Endothelial cell of umbilical vein (primary cell): ENCODE results near the gene AMDHD2. TPM values are rescaled to one million over a fixed set of nuclear protein-coding genes. Genes with fewer than 3 reads are reported as not detected.

Source experiments
- BruUV-seq: library from RNA; stranded (reverse); fragments of 400-500 nt; replicated peaks from 2 replicates; lab custom pipeline; 2021; lab: Mats Ljungman, UMichigan
- CTCF ChIA-PET: fragments of 300-600, 350-600 bp; sonication (Branson Sonifier 250); formaldehyde crosslinking; loops from one replicate; lab custom pipeline; 2021; ENCODE audit warnings: antibody characterized with exemption, inconsistent platforms; lab: Charles Lee
- POLR2A ChIA-PET: fragments of 300-600, 350-600 bp; sonication (Branson Sonifier 250); formaldehyde crosslinking; loops from one replicate; lab custom pipeline; 2021; ENCODE audit warnings: antibody characterized with exemption, inconsistent platforms; lab: Charles Lee
- DNase-seq: peaks from one replicate; pipeline ENCODE4 v3.0.0-alpha.2; 2011; ENCODE audit warnings: low read depth, low spot score
- FAIRE-seq: peaks from 2 replicates; lab custom pipeline; 2011; peaks lifted over from hg19 to GRCh38; lab: Jason Lieb, UNC
- H2AFZ ChIP-seq: 2 replicates; pipeline ENCODE4 v1.6.0; 2012; ENCODE audit warnings: low read depth, low read length, control low read depth, inconsistent platforms
- H3K27ac ChIP-seq: 2 replicates; pipeline ENCODE4 v1.5.1; 2011; ENCODE audit warnings: low read depth, mild to moderate bottlenecking, control low read depth, low read length, moderate library complexity; ENCODE audit not compliant: insufficient read depth
- H3K27me3 ChIP-seq, 2 experiments: 2 replicates each; pipeline versions ENCODE4 v1.6.0 to v1.6.1; 2011; ENCODE audit warnings: low read length in 2 of 2, mixed read lengths in 1 of 2; ENCODE audit not compliant: control insufficient read depth in 2 of 2, insufficient read depth in 2 of 2
- H3K36me3 ChIP-seq, 2 experiments: 2 replicates in 1 of 2; 3 replicates in 1 of 2; pipeline ENCODE4 v1.5.1; 2011; ENCODE audit warnings: low read length in 2 of 2, mild to moderate bottlenecking in 1 of 2, moderate library complexity in 1 of 2; ENCODE audit not compliant: control insufficient read depth in 2 of 2, insufficient read depth in 2 of 2; ENCODE audit errors: extremely low read depth in 1 of 2
- H3K4me1 ChIP-seq: 3 replicates; pipeline ENCODE4 v1.5.1; 2011; ENCODE audit warnings: mild to moderate bottlenecking, low read length; ENCODE audit not compliant: control insufficient read depth, insufficient read depth; ENCODE audit errors: extremely low read depth
- H3K4me2 ChIP-seq: 2 replicates; pipeline ENCODE4 v1.6.1; 2011; ENCODE audit warnings: low read length, control low read depth, mixed read lengths; ENCODE audit not compliant: insufficient read depth
- H3K4me3 ChIP-seq, 3 experiments: fragments of 200-600 bp in 1 of 3; sonication (generic), shearing (Covaris generic) in 1 of 3; replicated peaks in 1 of 3; 2 replicates each; pipeline ENCODE4 v1.5.1; 2011 to 2016; ENCODE audit warnings: control low read depth in 3 of 3, low read length in 3 of 3, mild to moderate bottlenecking in 2 of 3, inconsistent platforms in 1 of 3, low read depth in 1 of 3, moderate library complexity in 1 of 3; ENCODE audit not compliant: insufficient read depth in 1 of 3
- H3K79me2 ChIP-seq: 2 replicates; pipeline ENCODE4 v1.6.0; 2012; ENCODE audit warnings: low read length, inconsistent platforms; ENCODE audit not compliant: control insufficient read depth, insufficient read depth
- H3K9ac ChIP-seq: replicated peaks from 2 replicates; pipeline ENCODE3; 2011; ENCODE audit warnings: low read length, control low read depth; ENCODE audit not compliant: insufficient read depth; ENCODE audit errors: extremely low read depth
- H3K9me1 ChIP-seq: replicated peaks from 3 replicates; pipeline ENCODE4 v1.6.0; 2011; ENCODE audit warnings: mild to moderate bottlenecking, low read length; ENCODE audit not compliant: control insufficient read depth, insufficient read depth; ENCODE audit errors: extremely low read depth
- H3K9me3 ChIP-seq: replicated peaks from 2 replicates; pipeline ENCODE4 v1.5.1; 2012; ENCODE audit warnings: low read length, inconsistent platforms; ENCODE audit not compliant: control insufficient read depth, insufficient read depth
- H4K20me1 ChIP-seq: replicated peaks from 2 replicates; pipeline ENCODE3; 2011; ENCODE audit warnings: mild to moderate bottlenecking, low read length; ENCODE audit not compliant: control insufficient read depth, insufficient read depth; ENCODE audit errors: extremely low read depth
- CTCF ChIP-seq, 2 donors: IDR thresholded peaks; 1 replicate in 1 of 2; 2 replicates in 1 of 2; pipeline ENCODE4 v1.5.1; 2011; ENCODE audit warnings: low read length in 2 of 2, mild to moderate bottlenecking in 2 of 2, moderate library complexity in 2 of 2, control low read depth in 1 of 2, inconsistent platforms in 1 of 2, low read depth in 1 of 2; ENCODE audit not compliant: insufficient read depth in 1 of 2; ENCODE audit errors: extremely low read depth in 1 of 2
- EZH2 ChIP-seq: IDR thresholded peaks from 2 replicates; pipeline ENCODE4 v1.6.1; 2012; ENCODE audit warnings: borderline replicate concordance, low read depth, mild to moderate bottlenecking, moderate library complexity, low read length, inconsistent platforms; ENCODE audit not compliant: severe bottlenecking
- MAX ChIP-seq: IDR thresholded peaks from 2 replicates; pipeline ENCODE4 v1.6.1; 2011; ENCODE audit not compliant: insufficient read depth, insufficient read length
- POLR2AphosphoS5 ChIP-seq: IDR thresholded peaks from 2 replicates; pipeline ENCODE4 v1.6.1; 2012; ENCODE audit warnings: low read depth, mild to moderate bottlenecking, control low read depth, low read length, moderate library complexity; ENCODE audit not compliant: insufficient read depth
- dilution Hi-C: fragments of 300-500 bp; cut with MboI; formaldehyde crosslinking; loops from one replicate; pipeline ENCODE4 v1.15.0; 2019; ENCODE audit warnings: low sequenced_read_pairs; ENCODE audit not compliant: extremely low pct_ligation_motif_present
- intact Hi-C: fragments of 100-400 bp; cut with micrococcal nuclease; formaldehyde crosslinking; loops from one replicate; pipeline ENCODE4 v1.10.0; 2022
- polyA plus RNA-seq, 4 experiments: library from polyadenylated mRNA; depleted of rRNA in 3 of 4; stranded (reverse) in 3 of 4; unstranded in 1 of 4; fragments of >200 nt; gene quantifications; 2 replicates each; pipeline versions ENCODE4 v1.2.1 to v1.2.3, GENCODE V29; 2011 to 2012; ENCODE audit warnings: missing spikeins in 1 of 4
- total RNA-seq: library from RNA; stranded (reverse); gene quantifications from 2 replicates; pipeline ENCODE4 v1.2.3, GENCODE V29; 2021

The AMDHD2 gene
- total and polyA plus RNA-seq, 2 donors (not counting 3 experiments of a cell fraction or from before 2014, with no cell fraction given), result 39.4 to 59.5 TPM

- DNase-seq (no peak), FAIRE-seq (no peak)
- no peaks in the 10 kb centered on the region for H3K79me2 ChIP-seq
- H3K9me1 ChIP-seq, result no peaks in the 10 kb centered on the region
- no peak for TF ChIP-seq POLR2AphosphoS5
- no peak for TF ChIP-seq MAX
- no peak overlapping the region for H3K9ac ChIP-seq
- no peak overlapping the region for H3K4me2 ChIP-seq
- dilution Hi-C loops, result no loop called here
- no peak overlapping the region for H3K27ac ChIP-seq
- H2AFZ ChIP-seq, result no peak overlapping the region
- no peak overlapping the region for H3K4me3 ChIP-seq
- BruUV-seq, result no TSS peak
- ChIA-PET CTCF (interaction anchor here (0.5 to 2.7 kb wide), 20 partner anchors 9 to 306 kb away, joined by 3 to 25 read pairs (median 8); partner anchors contain the start of genes ABCA3, CCNF, ECI1 and NTN3), POLR2A (no interaction called here)
- peaks cover 0 to 16% of the 10 kb centered on the region in 2 experiments for H3K36me3 ChIP-seq
- no peaks in the 10 kb centered on the region for H3K4me1 ChIP-seq
- no peaks in the 10 kb centered on the region for H4K20me1 ChIP-seq
- no peaks in the 10 kb centered on the region for H3K27me3 ChIP-seq
- no peaks in the 10 kb centered on the region for H3K9me3 ChIP-seq
- intact Hi-C loops, result loop anchor here (2.0 kb wide), 2 partner anchors 26 to 232 kb away; partner anchors contain the start of genes RNPS1 and TBC1D24
Observed at GRCh38 chr16:2500430-2500917, 19.7 kb upstream of the AMDHD2 start.

DNA sequence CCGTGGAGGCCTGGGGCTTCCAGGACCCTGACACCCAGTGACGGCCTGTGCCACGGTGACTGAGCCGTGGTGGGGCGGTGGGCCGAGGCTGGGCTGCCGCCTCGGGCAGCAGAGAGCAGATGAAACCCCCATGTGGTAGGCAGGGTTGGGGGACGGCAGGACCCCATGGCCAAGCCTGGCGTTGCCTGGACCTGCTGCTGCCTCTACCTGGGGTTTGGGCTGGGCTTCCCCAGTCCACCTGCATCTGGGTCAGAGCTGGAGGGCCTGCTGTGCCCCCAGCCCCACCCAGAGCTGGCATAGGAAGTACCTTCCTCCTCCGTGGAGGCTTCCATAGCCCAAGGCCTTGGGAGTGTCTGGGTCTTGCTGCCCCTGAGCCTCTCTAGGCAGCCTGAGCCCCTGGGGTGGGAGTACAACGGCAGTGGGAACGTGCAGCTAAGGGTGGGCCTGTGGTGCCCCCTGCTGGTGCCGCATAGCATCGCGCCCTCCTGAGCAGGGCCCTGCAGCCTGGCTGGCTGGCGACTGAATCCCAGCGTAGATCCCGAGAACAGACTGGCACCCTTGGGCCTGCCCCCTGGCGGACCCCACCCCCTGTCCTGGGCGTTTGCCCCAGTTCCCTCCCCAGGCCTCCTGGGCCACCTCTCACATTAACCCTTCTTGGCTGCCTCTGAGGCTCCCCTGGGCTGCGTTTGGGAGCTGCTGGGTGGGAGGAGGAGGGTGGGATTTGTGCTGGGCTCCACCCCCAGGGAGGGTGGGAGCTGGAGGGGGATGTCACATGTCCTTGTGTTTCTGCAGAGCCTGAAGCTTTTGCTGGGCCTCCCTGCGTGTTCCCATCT lies 19.0 kb upstream of the AMDHD2 start:
- no peak overlapping the region for H3K27ac ChIP-seq
- no peak overlapping the region for H2AFZ ChIP-seq
- dilution Hi-C loops (no loop called here), intact Hi-C loops (loop anchor here (1.0 to 2.0 kb wide), 5 partner anchors 26 to 232 kb away; partner anchors contain the start of genes ABCA3, CCNF, RNPS1 and TBC1D24)
- no peak overlapping the region for H3K9ac ChIP-seq
- H3K9me1 ChIP-seq, result no peaks in the 10 kb centered on the region
- POLR2A ChIA-PET, result no interaction called here
- CTCF ChIA-PET, result interaction anchor here (0.5 to 2.7 kb wide), 28 partner anchors 9 to 822 kb away, joined by 3 to 25 read pairs (median 6); partner anchors contain the start of genes ABCA3, CCNF, ECI1 and NTN3
- no peaks in the 10 kb centered on the region for H4K20me1 ChIP-seq
- peak; percentile 84 for DNase-seq
- no peaks in the 10 kb centered on the region for H3K79me2 ChIP-seq
- no peaks in the 10 kb centered on the region for H3K9me3 ChIP-seq
- BruUV-seq, result no TSS peak
- peaks cover 0 to 15% of the 10 kb centered on the region in 2 experiments for H3K36me3 ChIP-seq
- no peak overlapping the region for H3K4me2 ChIP-seq
- H3K4me1 ChIP-seq, result no peaks in the 10 kb centered on the region
- peak; percentile 90 for FAIRE-seq
- no peaks in the 10 kb centered on the region for H3K27me3 ChIP-seq
- peak overlapping the region in 1 of 3 experiments; percentile 20 for H3K4me3 ChIP-seq
- no peak for TF ChIP-seq EZH2
- TF ChIP-seq CTCF (IDR thresholded peaks at IDR 0.05; ENCODE audit: extremely low read depth in 1 of 2, insufficient read depth in 1 of 2, low read depth in 1 of 2, low read length in 2 of 2), result peak; percentile 96 to 99
